ENCODE results near the gene PAPPA2.
A peak's percentile ranks its signal among the peaks of the same experiment; 100 is the strongest.

Gene PAPPA2

DNA sequence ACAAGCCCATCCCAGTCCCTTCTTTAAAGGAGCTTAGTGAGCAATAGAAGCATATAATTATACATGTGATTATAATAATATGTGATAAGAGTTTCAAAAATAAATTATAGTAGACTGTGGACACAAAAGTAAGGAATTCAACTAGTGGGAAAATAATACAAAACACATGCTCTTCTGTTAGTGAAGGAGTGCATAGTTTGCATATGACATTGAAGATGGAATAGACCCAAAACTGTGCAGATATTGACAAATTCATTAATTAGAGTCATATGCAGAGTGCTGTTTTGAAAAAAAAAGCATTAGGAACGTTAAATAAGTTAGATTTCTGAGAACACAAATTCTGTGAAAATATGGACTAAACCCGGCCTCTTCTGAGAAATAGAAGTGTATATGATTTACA, 422.8 kb downstream of the PAPPA2 start:
- no peak overlapping the region for H2AFZ ChIP-seq (ENCODE audit: insufficient read depth, low read length, poor library complexity)
- no peak overlapping the region for H4K8ac ChIP-seq (ENCODE audit: low read depth, low read length)
- no peak for DNase-seq
- no CpG with 5 or more reads among the region's 2 CpGs for WGBS (ENCODE audit: extremely low coverage, insufficient coverage, insufficient read length)
- no peak overlapping the region for H3K4me2 ChIP-seq (ENCODE audit: low read length)
- no peak overlapping the region for H2BK12ac ChIP-seq (ENCODE audit: low read length)
- no peaks in the 10 kb centered on the region for H3K36me3 ChIP-seq (ENCODE audit: control insufficient read depth in 1 of 2, insufficient read depth in 2 of 2, low read length in 2 of 2)
- H3K23ac ChIP-seq (ENCODE audit: low read length): no peak overlapping the region
- no peak overlapping the region for H3K14ac ChIP-seq (ENCODE audit: low read length)
- no peak overlapping the region for H3K9ac ChIP-seq (ENCODE audit: low read length)
- no peak overlapping the region for H2BK120ac ChIP-seq (ENCODE audit: insufficient read depth, low read length, poor library complexity)
- no peak overlapping the region for H3K4ac ChIP-seq (ENCODE audit: low read depth, low read length)
- no peaks in the 10 kb centered on the region for H3K79me1 ChIP-seq (ENCODE audit: low read length)
- H3K9me3 ChIP-seq (ENCODE audit: insufficient read depth, low read depth, low read length): peaks cover 1% of the 10 kb centered on the region
- H3K79me2 ChIP-seq (ENCODE audit: control insufficient read depth, insufficient read depth, low read length, poor library complexity): no peaks in the 10 kb centered on the region
- no peak overlapping the region for H2AK5ac ChIP-seq (ENCODE audit: low read length)
- H3K18ac ChIP-seq (ENCODE audit: low read length): no peak overlapping the region
- H4K91ac ChIP-seq (ENCODE audit: low read depth, low read length): no peak overlapping the region
- H3K4me3 ChIP-seq (ENCODE audit: low read depth, low read length): no peak overlapping the region
- no peak overlapping the region for H3K27ac ChIP-seq (ENCODE audit: low read depth, low read length)
- no peak overlapping the region for H2BK5ac ChIP-seq (ENCODE audit: low read depth, low read length, poor library complexity)
- H4K12ac ChIP-seq (ENCODE audit: low read depth, low read length): no peak overlapping the region
- H3K4me1 ChIP-seq (ENCODE audit: control insufficient read depth in 1 of 2, insufficient read depth in 2 of 2, low read length in 2 of 2): peaks cover 3 to 4% of the 10 kb centered on the region in 2 experiments
- H3K27me3 ChIP-seq (ENCODE audit: insufficient read depth, low read length): no peaks in the 10 kb centered on the region

DNA sequence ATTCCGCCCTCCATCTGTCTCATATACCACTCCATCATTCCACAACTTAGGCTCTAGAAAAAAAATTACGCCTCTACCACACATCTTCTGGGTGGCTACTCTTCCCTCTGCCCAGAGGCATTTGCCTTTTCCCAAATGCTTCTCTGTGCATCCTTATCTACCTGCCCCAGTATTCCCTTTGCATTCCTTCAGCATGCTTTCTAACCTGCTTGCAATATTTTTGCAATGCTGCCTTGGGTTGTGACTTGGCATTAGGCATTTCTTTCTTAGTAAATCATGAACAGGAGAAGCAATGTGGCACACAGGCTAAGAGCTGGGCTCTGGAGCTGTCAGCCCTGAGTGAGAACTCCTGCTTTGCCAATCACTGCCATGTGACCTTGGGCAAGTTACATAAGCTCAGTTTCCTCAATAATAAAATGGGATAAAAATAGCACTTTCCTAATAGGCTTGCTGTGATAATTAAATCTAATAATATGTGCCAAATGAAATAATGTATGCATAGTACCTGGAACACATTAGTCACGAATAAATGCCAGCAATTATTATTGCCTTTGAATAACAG, 425.6 kb downstream of the PAPPA2 start:
- Histone ChIP-seq H4K12ac (ENCODE audit: low read depth, low read length) (no peak overlapping the region), H2BK12ac (ENCODE audit: low read length) (no peak overlapping the region), H3K4ac (ENCODE audit: low read depth, low read length) (no peak overlapping the region), H3K9ac (ENCODE audit: low read length) (no peak overlapping the region), H3K4me1 (ENCODE audit: control insufficient read depth in 1 of 2, insufficient read depth in 2 of 2, low read length in 2 of 2) (peaks cover 3 to 4% of the 10 kb centered on the region in 2 experiments), H3K27me3 (ENCODE audit: insufficient read depth, low read length) (no peaks in the 10 kb centered on the region), H3K14ac (ENCODE audit: low read length) (no peak overlapping the region), H2AFZ (ENCODE audit: insufficient read depth, low read length, poor library complexity) (no peak overlapping the region), H3K4me2 (ENCODE audit: low read length) (no peak overlapping the region), H3K36me3 (ENCODE audit: control insufficient read depth in 1 of 2, insufficient read depth in 2 of 2, low read length in 2 of 2) (no peaks in the 10 kb centered on the region), H3K4me3 (ENCODE audit: low read depth, low read length) (no peak overlapping the region), H3K79me1 (ENCODE audit: low read length) (no peaks in the 10 kb centered on the region), H2BK5ac (ENCODE audit: low read depth, low read length, poor library complexity) (no peak overlapping the region), H2AK5ac (ENCODE audit: low read length) (no peak overlapping the region), H2BK120ac (ENCODE audit: insufficient read depth, low read length, poor library complexity) (no peak overlapping the region), H4K91ac (ENCODE audit: low read depth, low read length) (no peak overlapping the region), H3K9me3 (ENCODE audit: insufficient read depth, low read depth, low read length) (peaks cover 1% of the 10 kb centered on the region), H3K23ac (ENCODE audit: low read length) (no peak overlapping the region), H3K18ac (ENCODE audit: low read length) (no peak overlapping the region), H3K27ac (ENCODE audit: low read depth, low read length) (no peak overlapping the region), H4K8ac (ENCODE audit: low read depth, low read length) (no peak overlapping the region), H3K79me2 (ENCODE audit: control insufficient read depth, insufficient read depth, low read length, poor library complexity) (no peaks in the 10 kb centered on the region)
- WGBS (ENCODE audit: extremely low coverage, insufficient coverage, insufficient read length): no CpG with 5 or more reads among the region's 3 CpGs
- DNase-seq: peak; percentile 54 to 78

DNA sequence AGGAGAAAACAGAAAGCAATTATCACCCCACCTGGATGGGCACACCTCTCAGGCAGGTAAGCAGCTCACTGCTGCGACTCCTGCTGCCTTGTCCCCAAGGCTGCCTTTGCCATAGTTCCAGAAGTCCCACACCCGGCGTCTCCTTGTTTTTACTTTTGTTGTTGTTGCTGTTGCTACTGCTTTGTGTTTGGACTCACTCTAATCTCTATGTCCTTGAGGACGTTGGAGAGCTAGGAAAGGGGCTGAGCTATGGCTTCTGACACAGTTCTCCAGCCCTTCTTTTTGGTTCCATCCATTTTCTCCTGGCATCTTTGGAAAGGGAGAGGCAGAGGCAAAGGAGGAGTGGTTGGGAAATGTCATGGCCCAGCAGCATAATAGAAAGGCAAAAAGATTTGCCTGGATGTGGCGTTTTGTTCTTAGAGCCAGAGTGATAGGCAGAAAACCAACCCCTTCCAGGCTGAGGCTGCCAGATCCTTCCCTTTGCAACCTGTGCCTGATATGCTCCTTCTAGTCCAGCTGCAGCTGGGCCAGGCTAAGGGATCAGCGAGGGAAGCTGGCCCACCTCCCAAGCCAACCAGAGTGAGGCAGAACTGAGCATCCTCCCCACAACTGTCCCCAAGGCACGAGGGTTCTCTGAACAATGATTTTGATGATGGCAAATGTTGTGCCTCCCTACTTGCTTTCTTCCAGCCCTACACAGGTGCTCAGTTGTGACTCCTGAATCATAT, 430.8 kb downstream of the PAPPA2 start:
- Histone ChIP-seq H3K14ac (ENCODE audit: low read length) (no peak overlapping the region), H2BK12ac (ENCODE audit: low read length) (no peak overlapping the region), H3K27me3 (ENCODE audit: insufficient read depth, low read length) (no peaks in the 10 kb centered on the region), H4K8ac (ENCODE audit: low read depth, low read length) (no peak overlapping the region), H3K79me2 (ENCODE audit: control insufficient read depth, insufficient read depth, low read length, poor library complexity) (no peaks in the 10 kb centered on the region), H3K27ac (ENCODE audit: low read depth, low read length) (no peak overlapping the region), H3K36me3 (ENCODE audit: control insufficient read depth in 1 of 2, insufficient read depth in 2 of 2, low read length in 2 of 2) (no peaks in the 10 kb centered on the region), H4K12ac (ENCODE audit: low read depth, low read length) (no peak overlapping the region), H3K4me1 (ENCODE audit: control insufficient read depth in 1 of 2, insufficient read depth in 2 of 2, low read length in 2 of 2) (no peaks in the 10 kb centered on the region), H3K4me2 (ENCODE audit: low read length) (no peak overlapping the region), H3K79me1 (ENCODE audit: low read length) (no peaks in the 10 kb centered on the region), H2AK5ac (ENCODE audit: low read length) (no peak overlapping the region), H2AFZ (ENCODE audit: insufficient read depth, low read length, poor library complexity) (no peak overlapping the region), H3K9me3 (ENCODE audit: insufficient read depth, low read depth, low read length) (no peaks in the 10 kb centered on the region), H3K4ac (ENCODE audit: low read depth, low read length) (no peak overlapping the region), H3K9ac (ENCODE audit: low read length) (no peak overlapping the region), H3K23ac (ENCODE audit: low read length) (no peak overlapping the region), H2BK5ac (ENCODE audit: low read depth, low read length, poor library complexity) (no peak overlapping the region), H4K91ac (ENCODE audit: low read depth, low read length) (no peak overlapping the region), H2BK120ac (ENCODE audit: insufficient read depth, low read length, poor library complexity) (no peak overlapping the region), H3K4me3 (ENCODE audit: low read depth, low read length) (no peak overlapping the region), H3K18ac (ENCODE audit: low read length) (no peak overlapping the region)
- DNase-seq: no peak
- WGBS (ENCODE audit: extremely low coverage, insufficient coverage, insufficient read length): no CpG with 5 or more reads among the region's 7 CpGs

DNA sequence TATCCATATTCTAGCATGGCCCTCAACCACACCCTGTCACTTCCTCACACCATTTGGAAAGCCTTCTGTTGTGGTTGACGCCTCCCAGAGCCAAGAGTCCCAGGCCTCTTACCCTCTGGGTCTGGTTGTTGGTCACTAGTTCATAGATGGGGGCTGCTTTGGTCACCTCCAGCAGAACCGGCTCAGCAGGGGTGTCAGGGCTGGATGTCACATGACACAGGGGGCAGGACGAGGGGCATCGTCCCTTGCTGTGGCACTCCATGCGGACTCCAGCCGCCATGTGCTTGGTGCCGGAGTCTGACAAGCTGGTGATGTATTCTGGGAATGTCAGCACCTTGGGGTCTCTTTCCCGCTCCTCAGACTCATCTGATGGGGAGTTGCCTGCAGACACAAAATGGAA, 431.5 kb downstream of the PAPPA2 start:
- no peak overlapping the region for H3K18ac ChIP-seq (ENCODE audit: low read length)
- no peaks in the 10 kb centered on the region for H3K79me2 ChIP-seq (ENCODE audit: control insufficient read depth, insufficient read depth, low read length, poor library complexity)
- H3K23ac ChIP-seq (ENCODE audit: low read length): no peak overlapping the region
- H2BK12ac ChIP-seq (ENCODE audit: low read length): no peak overlapping the region
- no peaks in the 10 kb centered on the region for H3K27me3 ChIP-seq (ENCODE audit: insufficient read depth, low read length)
- H2BK120ac ChIP-seq (ENCODE audit: insufficient read depth, low read length, poor library complexity): no peak overlapping the region
- no CpG with 5 or more reads among the region's 8 CpGs for WGBS (ENCODE audit: extremely low coverage, insufficient coverage, insufficient read length)
- DNase-seq: no peak
- no peak overlapping the region for H3K4me2 ChIP-seq (ENCODE audit: low read length)
- H4K91ac ChIP-seq (ENCODE audit: low read depth, low read length): no peak overlapping the region
- H3K27ac ChIP-seq (ENCODE audit: low read depth, low read length): no peak overlapping the region
- H3K79me1 ChIP-seq (ENCODE audit: low read length): no peaks in the 10 kb centered on the region
- H3K4me1 ChIP-seq (ENCODE audit: control insufficient read depth in 1 of 2, insufficient read depth in 2 of 2, low read length in 2 of 2): no peaks in the 10 kb centered on the region
- H3K4me3 ChIP-seq (ENCODE audit: low read depth, low read length): no peak overlapping the region
- no peak overlapping the region for H3K14ac ChIP-seq (ENCODE audit: low read length)
- no peak overlapping the region for H4K12ac ChIP-seq (ENCODE audit: low read depth, low read length)
- H3K36me3 ChIP-seq (ENCODE audit: control insufficient read depth in 1 of 2, insufficient read depth in 2 of 2, low read length in 2 of 2): no peaks in the 10 kb centered on the region
- no peak overlapping the region for H4K8ac ChIP-seq (ENCODE audit: low read depth, low read length)
- no peak overlapping the region for H3K4ac ChIP-seq (ENCODE audit: low read depth, low read length)
- no peak overlapping the region for H3K9ac ChIP-seq (ENCODE audit: low read length)
- no peak overlapping the region for H2AK5ac ChIP-seq (ENCODE audit: low read length)
- H3K9me3 ChIP-seq (ENCODE audit: insufficient read depth, low read depth, low read length): no peaks in the 10 kb centered on the region
- no peak overlapping the region for H2BK5ac ChIP-seq (ENCODE audit: low read depth, low read length, poor library complexity)
- no peak overlapping the region for H2AFZ ChIP-seq (ENCODE audit: insufficient read depth, low read length, poor library complexity)

Data from trophoblast cell (in vitro differentiated cells and primary cell).